Occipital lobe (tissue), 3 donors: Measurements from ENCODE around the gene RNFT1. TPM values are rescaled to one million over a fixed set of nuclear protein-coding genes. Genes with fewer than 3 reads are reported as not detected.
"Not testable (repeated sequence)": the region's sequence is repeated elsewhere in the genome, so short reads cannot be mapped to it uniquely, and the experiment has no call there.

Experiments
- DNase-seq: peaks from one replicate; lab custom pipeline; 2025; lab: John Stamatoyannopoulos, UW
- small RNA-seq: library from RNA; depleted of rRNA; stranded (forward); fragments of <200 nt; gene quantifications from one replicate; pipeline ENCODE3, GENCODE V24; 2014
- total RNA-seq: library from RNA; depleted of rRNA; stranded (reverse); fragments of >200 nt; gene quantifications from one replicate; pipeline ENCODE4 v1.2.3, GENCODE V29; 2014

Gene RNFT1
- total RNA-seq, 1 donor from 2014 or later, result 22.6 TPM

DNA sequence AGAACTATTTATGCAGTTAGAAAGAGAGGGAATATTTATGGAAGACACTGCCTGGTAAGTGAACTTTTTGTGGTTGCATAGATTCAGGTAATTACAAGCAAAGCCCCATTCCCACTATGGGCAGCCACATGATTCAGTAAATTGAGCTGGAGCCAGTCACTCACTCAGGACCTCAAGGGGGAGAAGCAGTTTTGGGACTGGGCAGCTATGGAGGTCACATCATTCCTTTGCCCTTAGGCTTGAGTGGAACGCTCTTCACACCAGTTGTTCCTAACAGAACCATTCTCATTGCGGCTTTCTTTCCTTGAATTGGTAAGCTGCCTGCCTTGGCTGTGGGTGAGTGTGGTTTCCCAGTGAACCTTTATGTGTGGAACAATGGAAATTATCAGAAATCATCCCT is 34.4 kb downstream of the RNFT1 start:
- DNase-seq, result not testable (repeated sequence)

GRCh38 chr17:59920637-59921036 is 43.9 kb downstream of the RNFT1 start:
- DNase-seq, result not testable (repeated sequence)

DNA sequence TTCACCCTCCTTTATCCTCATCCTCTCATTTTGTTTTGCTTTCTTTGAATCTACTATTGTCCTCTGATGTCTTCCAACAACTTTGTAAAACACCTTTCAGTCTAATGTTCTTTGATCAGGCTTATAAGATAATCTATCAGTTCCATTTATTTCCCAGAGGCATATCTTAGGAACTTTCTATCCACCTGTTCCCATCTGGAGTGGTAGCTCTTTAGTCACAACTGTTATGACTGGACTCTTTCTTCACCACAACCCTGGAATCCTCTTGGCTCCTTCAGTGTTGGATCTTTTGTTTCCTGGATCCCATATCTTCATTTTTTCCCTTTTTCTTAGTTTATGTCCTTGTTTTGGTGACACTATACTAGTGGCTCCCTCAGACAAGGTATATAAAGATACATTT is 48.1 kb downstream of the RNFT1 start:
- DNase-seq, result no peak

- DNase-seq, result no peak
Observed at GRCh38 chr17:59914274-59914854, 50.2 kb downstream of the RNFT1 start.

- no peak for DNase-seq
Observed at GRCh38 chr17:59907467-59907866, 57.1 kb downstream of the RNFT1 start.

DNA sequence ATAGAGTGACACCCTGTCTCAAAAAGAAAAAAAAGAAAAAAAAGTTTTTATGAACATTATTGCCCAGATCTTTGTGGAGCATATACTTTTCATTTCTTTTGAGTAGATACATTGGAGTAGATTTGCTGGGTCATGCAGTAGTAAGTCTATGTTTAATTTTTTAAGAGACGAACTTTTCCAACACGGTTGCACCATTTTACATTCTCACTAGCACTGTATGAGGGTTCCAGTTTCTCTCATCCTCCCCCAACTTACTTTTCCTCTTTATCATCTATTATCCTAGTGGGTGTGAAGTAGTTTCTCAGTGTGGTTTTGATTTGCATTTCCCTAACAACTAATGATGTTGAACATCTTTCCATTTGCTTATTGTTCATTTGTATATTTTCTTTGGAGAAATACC is 61.1 kb downstream of the RNFT1 start:
- DNase-seq, result no peak

Small RNA genes lying within 50 kb of the gene (small RNA-seq; reads per million reads assigned to genes)
- gene RPS29P21, result not detected

Other genes starting within 250 kb of the RNFT1 start
- gene TUBD1, start 71.8 kb downstream of the RNFT1 start, total RNA-seq, result 9.8 TPM
- gene RPS6KB1, start 71.6 kb downstream of the RNFT1 start, total RNA-seq, result 50.1 TPM
- 14.0 TPM for gene HEATR6, start 114.2 kb upstream of the RNFT1 start, total RNA-seq
- gene CA4, start 185.2 kb upstream of the RNFT1 start, total RNA-seq, result 1.2 TPM